ENCODE data around the gene MOCS1.

DNA sequence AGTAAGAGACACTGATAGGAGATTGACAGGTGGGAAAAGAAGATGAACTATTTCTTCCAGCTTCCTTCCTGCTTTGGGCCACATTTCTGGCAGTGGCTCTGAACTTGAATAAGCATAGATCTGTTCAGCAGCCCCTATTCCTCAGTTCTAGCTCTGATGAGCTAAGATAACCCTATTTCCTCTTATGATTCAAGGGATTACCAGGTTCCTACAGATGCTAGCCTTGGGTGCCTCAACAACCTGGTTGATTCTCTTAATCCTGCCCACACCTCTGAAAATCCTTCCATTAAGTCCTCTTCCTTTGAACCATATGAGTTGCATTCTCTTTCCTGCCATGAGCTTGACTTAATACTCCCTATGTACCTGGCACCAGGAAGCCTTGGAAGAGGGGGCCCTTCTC lies 49.8 kb upstream of the MOCS1 start:
- TF ChIP-seq ZNF274 (IDR thresholded peaks at IDR 0.05; ENCODE audit: low read length) = no peak
- TF ChIP-seq ZNF274 (tag by site-specific recombination; IDR thresholded peaks at IDR 0.05; ENCODE audit: borderline replicate concordance) = no peak
- TF ChIP-seq HOXA7 (CRISPR knock-in tag; IDR thresholded peaks at IDR 0.05; ENCODE audit: borderline replicate concordance) = no peak
- TF ChIP-seq, protein P1, sequence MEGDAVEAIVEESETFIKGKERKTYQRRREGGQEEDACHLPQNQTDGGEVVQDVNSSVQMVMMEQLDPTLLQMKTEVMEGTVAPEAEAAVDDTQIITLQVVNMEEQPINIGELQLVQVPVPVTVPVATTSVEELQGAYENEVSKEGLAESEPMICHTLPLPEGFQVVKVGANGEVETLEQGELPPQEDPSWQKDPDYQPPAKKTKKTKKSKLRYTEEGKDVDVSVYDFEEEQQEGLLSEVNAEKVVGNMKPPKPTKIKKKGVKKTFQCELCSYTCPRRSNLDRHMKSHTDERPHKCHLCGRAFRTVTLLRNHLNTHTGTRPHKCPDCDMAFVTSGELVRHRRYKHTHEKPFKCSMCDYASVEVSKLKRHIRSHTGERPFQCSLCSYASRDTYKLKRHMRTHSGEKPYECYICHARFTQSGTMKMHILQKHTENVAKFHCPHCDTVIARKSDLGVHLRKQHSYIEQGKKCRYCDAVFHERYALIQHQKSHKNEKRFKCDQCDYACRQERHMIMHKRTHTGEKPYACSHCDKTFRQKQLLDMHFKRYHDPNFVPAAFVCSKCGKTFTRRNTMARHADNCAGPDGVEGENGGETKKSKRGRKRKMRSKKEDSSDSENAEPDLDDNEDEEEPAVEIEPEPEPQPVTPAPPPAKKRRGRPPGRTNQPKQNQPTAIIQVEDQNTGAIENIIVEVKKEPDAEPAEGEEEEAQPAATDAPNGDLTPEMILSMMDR (tag by site-specific recombination; IDR thresholded peaks at IDR 0.05) = no peak
- no peak for TF ChIP-seq ZNF639 (tag by site-specific recombination; IDR thresholded peaks at IDR 0.05)
- no peak for TF ChIP-seq ZBTB7A (tag by site-specific recombination; IDR thresholded peaks at IDR 0.05; ENCODE audit: low read depth)
- TF ChIP-seq ZNF16 (tag by site-specific recombination; IDR thresholded peaks at IDR 0.05; ENCODE audit: low read depth) = no peak
- TF ChIP-seq, protein P2, sequence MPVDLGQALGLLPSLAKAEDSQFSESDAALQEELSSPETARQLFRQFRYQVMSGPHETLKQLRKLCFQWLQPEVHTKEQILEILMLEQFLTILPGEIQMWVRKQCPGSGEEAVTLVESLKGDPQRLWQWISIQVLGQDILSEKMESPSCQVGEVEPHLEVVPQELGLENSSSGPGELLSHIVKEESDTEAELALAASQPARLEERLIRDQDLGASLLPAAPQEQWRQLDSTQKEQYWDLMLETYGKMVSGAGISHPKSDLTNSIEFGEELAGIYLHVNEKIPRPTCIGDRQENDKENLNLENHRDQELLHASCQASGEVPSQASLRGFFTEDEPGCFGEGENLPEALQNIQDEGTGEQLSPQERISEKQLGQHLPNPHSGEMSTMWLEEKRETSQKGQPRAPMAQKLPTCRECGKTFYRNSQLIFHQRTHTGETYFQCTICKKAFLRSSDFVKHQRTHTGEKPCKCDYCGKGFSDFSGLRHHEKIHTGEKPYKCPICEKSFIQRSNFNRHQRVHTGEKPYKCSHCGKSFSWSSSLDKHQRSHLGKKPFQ (tag by site-specific recombination; IDR thresholded peaks at IDR 0.05) = no peak
- no peak for TF ChIP-seq ATF2 (tag by site-specific recombination; IDR thresholded peaks at IDR 0.05; ENCODE audit: low read depth)
- no peak for TF ChIP-seq ZNF121 (tag by site-specific recombination; IDR thresholded peaks at IDR 0.05)
- TF ChIP-seq ZBTB17 (tag by site-specific recombination; IDR thresholded peaks at IDR 0.05) = no peak
- TF ChIP-seq ZFP3 (tag by site-specific recombination; IDR thresholded peaks at IDR 0.05; ENCODE audit: low read depth) = no peak
- TF ChIP-seq, protein P3, sequence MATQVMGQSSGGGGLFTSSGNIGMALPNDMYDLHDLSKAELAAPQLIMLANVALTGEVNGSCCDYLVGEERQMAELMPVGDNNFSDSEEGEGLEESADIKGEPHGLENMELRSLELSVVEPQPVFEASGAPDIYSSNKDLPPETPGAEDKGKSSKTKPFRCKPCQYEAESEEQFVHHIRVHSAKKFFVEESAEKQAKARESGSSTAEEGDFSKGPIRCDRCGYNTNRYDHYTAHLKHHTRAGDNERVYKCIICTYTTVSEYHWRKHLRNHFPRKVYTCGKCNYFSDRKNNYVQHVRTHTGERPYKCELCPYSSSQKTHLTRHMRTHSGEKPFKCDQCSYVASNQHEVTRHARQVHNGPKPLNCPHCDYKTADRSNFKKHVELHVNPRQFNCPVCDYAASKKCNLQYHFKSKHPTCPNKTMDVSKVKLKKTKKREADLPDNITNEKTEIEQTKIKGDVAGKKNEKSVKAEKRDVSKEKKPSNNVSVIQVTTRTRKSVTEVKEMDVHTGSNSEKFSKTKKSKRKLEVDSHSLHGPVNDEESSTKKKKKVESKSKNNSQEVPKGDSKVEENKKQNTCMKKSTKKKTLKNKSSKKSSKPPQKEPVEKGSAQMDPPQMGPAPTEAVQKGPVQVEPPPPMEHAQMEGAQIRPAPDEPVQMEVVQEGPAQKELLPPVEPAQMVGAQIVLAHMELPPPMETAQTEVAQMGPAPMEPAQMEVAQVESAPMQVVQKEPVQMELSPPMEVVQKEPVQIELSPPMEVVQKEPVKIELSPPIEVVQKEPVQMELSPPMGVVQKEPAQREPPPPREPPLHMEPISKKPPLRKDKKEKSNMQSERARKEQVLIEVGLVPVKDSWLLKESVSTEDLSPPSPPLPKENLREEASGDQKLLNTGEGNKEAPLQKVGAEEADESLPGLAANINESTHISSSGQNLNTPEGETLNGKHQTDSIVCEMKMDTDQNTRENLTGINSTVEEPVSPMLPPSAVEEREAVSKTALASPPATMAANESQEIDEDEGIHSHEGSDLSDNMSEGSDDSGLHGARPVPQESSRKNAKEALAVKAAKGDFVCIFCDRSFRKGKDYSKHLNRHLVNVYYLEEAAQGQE (tag by site-specific recombination; IDR thresholded peaks at IDR 0.05) = no peak
- TF ChIP-seq ZNF776 (tag by site-specific recombination; IDR thresholded peaks at IDR 0.05; ENCODE audit: borderline replicate concordance) = no peak
- TF ChIP-seq ZNF2 (tag by site-specific recombination; IDR thresholded peaks at IDR 0.05) = no peak
